SKM-1 treated with dmso at 0.1 percent for 144 hours (cell line): Measurements from ENCODE around the gene FIBP.
A peak's percentile ranks its signal among the peaks of the same experiment; 100 is the strongest.

ENCODE experiments used
- DNase-seq: peaks from one replicate; lab custom pipeline; 2025; ENCODE audit not compliant: unreplicated experiment; lab: John Stamatoyannopoulos, UW

The FIBP gene

DNA sequence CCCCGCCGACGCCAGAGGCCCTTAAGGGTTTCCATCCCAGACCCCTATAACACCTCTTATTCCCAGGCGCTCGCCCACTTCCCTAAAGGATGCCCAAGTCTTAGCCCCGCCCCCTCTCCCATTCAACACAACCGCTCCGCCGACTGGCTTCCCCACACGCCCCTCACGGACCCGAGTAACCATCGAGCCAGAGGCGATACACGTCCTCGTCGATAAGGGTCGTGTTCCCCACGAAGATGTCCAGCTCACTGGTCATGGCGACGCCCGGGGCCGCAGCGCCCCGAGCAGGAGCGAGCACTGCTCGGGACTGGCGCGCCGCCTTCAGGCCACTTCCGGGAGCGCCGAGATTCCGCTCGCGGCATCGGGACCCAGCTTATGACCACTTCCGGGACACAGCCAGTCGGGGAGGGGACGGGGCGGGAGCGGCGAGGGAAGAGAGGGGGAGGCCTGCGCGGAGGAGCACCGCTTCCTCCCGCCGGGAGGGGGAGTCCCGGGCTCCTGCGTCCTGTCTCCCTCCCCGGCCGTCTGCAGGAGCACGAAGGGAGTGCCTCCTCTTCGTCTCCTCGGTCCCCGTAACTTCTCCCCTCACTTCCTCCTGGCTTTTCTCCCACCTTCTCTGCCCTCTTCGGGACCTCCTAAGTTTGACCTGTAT is at the start of gene FIBP:
Gene FIBP (minus strand): TSS at position 309 of the 652 bp plus-strand sequence. CDS start 53 bp downstream, at position 256.
- peak; percentile 96 for DNase-seq

DNA sequence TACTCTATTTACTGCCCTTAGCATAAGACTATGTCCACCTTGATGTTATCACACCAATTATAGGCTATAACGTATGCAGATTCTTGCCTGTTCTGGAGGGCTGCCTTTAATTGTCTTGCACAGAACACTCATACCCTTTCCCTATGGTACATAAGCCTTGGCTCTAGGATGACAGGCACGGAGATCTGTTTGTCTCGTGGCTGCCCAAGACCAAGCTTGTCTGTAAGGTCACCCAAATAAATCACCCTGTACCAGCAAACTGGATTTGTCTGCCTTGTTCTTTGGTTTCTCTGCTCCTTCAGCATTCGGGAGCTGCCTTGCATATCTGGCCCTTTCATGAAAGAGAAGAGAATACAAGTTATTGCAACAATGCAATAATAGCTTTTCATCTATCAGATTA is 49.5 kb upstream of the FIBP start:
- no peak for DNase-seq

- DNase-seq = no peak
Measured at GRCh38 chr11:65934014-65934413, 45.7 kb upstream of the FIBP start.

- no peak for DNase-seq
Measured at GRCh38 chr11:65932558-65932919, 44.3 kb upstream of the FIBP start.

- DNase-seq = no peak
Measured at GRCh38 chr11:65931773-65932557, 43.7 kb upstream of the FIBP start.

DNA sequence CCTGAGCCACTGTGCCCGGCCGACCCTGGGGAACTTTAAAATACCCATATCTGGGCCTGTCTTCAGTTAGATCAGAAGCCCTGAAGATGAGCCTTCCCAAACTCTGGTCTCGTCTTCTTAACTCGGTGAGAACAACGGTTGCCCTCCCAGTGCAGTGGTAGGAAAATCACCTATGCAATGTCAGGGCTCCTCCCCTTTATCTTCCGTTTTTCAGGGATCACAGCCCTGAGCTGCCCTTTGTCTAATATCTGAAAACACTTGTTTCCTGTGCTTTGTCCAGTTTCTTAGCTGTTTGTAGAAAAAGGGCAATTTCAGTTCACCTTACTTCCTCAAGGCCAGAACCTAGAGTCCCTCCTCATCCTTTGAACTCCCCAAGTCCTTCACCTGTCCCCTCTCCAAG is 40.4 kb upstream of the FIBP start:
- DNase-seq = no peak

DNA sequence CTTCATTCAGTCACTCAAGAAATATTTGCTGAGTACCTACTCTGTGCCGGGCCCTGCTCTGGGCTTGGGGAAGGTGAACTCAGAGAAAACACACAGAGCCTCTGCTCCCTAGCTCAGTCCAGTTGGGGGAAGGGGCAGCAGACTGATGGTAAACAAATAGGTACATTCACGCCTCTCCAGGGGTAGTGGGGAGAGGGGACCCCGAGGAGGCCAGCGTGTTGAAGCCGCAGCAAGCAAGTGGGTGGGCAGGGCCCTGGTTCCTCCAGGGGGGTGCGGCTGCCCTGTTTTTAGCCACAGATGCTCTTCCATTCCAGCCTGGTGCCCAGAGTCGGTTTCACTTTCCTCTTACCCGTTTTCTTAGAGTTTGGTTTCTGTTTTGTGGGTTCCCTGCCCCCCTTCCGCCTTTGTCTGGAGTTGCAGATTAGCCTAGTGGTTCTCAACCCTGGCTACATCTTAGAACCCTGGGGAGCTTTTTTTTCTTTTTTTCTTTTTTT is 39.7 kb upstream of the FIBP start:
- DNase-seq = no peak

DNA sequence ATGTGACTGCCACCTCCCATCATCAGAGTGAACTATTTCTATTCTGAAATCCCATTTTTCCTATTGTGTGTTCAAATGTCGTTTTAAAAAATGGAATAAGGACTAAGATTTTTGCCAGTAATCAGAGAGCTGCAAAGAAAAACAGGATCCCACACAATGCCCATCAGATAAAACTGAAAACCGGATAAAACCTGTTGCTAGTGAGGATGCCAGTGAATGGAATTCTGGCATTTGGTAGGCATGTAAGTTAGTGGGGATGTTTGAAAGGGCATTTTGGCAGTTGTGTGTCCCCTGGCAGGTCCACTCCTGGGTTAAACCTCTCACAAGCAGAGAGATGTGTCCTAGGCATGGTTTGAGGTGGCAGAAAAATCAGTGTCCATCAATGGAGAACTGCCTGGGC is 37.1 kb upstream of the FIBP start:
- DNase-seq = no peak

DNA sequence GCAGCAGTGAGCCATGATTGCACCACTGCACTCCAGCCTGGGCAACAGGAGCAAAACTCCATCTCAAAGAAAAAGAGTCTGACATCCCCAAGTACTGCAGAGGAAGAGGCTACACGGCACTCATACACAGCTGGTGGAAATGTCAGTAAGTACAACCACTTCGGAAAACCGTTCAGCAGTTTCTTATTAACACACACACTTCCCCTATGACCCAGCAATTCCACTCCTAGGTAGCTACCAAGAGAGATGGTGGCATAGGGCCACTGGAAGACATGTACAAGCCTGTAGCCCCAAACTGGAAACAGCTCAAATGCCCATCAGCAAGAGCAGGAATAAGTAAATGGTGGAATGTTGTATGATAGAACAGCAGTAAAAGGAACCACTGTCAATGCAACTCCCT is 34.3 kb upstream of the FIBP start:
- DNase-seq = no peak

GRCh38 chr11:65921876-65922275 is 33.6 kb upstream of the FIBP start:
- DNase-seq = no peak

- no peak for DNase-seq
Measured at GRCh38 chr11:65921033-65921555, 32.8 kb upstream of the FIBP start.

DNA sequence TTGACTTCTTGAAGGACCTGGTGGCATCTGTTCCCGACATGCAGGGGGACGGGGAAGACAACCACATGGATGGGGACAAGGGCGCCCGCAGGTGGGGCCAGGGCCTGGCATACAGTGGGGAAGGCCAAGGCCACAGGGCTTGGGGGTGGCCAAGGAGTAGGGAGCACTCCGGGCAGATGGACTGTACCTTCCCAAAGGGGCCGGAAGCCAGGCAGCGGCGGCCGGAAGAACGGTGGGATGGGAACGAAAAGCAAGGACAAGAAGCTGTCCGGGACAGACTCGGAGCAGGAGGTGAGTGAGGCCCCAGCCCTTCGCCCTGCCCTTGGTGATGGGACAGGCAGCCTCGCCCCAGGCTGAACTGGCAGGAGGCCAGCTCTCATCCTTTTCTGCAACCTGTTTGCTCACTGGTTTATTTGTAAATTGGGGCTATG is 32.1 kb upstream of the FIBP start:
- no peak for DNase-seq

- DNase-seq = no peak
Measured at GRCh38 chr11:65919573-65920371, 31.5 kb upstream of the FIBP start.

GRCh38 chr11:65919141-65919572 is 30.9 kb upstream of the FIBP start, which contains the start of gene DRAP1:
DRAP1 (plus strand) TSS chr11:65919426; CDS start chr11:65919502, 76 bp downstream.
- peak; percentile 97 for DNase-seq

DNA sequence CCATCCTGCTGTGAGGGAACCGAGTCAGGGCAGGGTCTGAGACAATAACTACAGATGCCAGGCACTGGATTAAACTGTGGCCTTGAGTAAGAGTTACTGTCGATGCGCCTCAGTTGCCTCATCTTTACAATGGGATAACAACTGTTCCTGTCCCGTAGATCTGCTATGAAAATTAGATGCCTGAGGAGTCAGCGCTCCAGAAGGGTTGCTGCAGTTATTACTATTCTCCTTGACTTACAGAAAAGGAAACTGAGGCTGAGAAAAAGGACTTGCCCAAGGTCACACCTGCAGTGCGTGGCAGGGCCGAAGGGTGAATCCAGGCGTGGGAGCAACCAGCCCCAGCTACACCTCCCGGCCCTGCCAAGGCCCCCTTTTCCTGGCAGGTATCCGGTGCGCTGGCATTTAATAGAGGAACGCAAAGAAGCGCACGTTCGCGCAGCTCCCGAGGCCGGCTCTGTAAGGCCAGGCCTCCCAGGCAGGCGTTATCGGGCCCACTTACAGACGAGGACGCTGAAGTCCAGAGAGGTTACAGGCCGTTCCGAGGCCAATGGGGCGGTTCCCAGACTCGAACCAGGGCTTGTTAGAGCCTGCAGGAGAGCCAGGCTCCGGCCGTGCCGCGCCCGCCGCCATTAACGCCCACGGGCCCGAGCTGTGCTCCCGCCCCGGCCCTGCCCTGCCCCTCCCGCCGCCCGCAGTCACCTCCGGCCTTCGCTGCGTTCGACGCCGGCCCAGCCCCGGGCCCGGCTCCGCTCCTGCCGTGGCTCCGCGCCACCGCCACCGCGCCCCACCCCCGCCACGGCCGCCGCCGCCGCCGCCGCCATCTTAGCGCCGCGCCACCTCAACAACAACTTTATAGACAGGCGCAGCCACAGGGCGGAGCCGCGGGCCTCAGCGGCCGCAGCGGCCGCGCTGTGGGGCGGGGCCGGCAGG is 30.2 kb upstream of the FIBP start, which contains the start of gene C11orf68:
Gene C11orf68 (minus strand): TSS at position 852 of the 930 bp plus-strand sequence. CDS start 31 bp downstream, at position 821.
- DNase-seq = no peak

DNA sequence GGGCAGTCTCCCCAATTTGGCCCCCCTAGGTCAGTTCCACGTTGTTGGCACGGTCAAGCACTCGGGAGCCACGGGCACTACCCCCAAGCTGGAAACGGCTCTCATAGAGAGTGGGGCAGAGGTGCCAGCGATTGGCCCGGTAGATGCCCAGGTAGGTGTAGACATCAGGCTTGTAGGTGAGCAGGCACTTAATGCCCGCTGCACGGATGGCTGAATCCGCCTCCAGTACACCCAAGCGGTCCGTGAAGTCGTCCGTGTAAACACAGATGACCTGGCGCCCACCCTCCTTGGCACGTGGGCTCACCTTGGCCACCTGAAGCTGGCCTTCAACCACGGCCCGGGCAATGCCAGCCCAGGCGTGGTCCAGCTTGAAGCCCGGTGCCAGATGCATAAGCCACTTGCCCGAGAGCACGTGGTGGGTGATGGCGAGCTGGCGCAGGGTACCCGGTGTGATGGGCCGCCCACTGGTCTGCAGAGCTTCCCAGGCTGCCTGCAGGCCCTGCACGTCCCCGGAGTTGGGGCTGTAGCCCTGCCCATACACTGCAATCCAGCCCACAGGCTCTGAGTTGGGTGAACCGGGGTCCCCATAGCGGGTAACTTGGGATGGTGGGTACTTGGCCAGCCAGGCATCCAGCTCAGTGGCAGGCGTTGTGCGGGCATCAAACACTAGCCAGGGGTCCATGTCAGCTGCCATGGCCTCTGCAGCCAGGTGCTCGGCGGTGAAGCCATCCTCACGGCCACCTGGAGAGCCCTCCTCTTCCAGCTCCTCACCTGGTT is 29.4 kb upstream of the FIBP start:
- DNase-seq = no peak

- no peak for DNase-seq
Measured at GRCh38 chr11:65917077-65917433, 28.8 kb upstream of the FIBP start.

- no peak for DNase-seq
Measured at GRCh38 chr11:65916391-65916790, 28.1 kb upstream of the FIBP start.

DNA sequence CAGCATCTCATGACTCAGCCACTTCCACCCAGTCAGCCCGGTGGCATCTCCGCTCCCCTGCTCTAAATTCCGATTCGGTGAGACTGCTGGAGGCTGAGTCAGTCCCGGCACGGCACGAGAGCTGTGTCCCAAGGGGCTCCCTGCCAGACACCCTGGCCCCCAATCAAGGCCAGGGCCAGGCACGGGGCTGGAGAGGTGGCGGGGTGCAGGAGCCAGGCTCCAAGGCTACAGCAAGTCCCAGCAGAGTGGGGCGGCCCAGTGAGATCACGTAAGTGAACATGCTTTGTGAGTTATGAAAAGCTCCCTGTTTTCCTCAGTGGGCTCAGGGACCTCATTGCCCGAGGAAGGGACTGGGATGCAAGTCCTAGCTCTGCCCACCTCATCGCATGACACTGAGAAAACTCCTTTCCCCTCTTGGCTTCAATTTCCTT is 27.6 kb upstream of the FIBP start:
- no peak for DNase-seq
